ENCODE measurements around the gene BDH1.

DNA sequence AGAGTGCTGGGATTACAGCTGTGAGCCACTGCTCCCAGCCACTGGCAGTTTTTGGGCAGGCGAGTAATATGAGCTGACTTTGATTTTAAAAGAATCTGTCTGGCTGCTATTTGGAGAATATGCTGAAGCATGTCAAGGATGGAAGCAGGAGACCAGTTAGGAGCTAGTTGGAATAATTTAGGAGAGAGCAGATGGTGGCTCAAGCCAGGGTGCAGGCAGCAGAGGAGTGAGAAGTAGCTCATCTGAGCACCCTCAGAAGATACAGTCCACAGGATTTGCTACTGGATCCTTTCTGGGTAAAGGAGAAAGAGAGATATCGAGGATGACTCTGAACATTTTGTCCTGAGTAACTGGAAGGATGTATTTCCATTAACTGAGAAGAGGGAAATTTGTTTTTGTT is 30.4 kb upstream of the BDH1 start:
- TF ChIP-seq, protein P1, sequence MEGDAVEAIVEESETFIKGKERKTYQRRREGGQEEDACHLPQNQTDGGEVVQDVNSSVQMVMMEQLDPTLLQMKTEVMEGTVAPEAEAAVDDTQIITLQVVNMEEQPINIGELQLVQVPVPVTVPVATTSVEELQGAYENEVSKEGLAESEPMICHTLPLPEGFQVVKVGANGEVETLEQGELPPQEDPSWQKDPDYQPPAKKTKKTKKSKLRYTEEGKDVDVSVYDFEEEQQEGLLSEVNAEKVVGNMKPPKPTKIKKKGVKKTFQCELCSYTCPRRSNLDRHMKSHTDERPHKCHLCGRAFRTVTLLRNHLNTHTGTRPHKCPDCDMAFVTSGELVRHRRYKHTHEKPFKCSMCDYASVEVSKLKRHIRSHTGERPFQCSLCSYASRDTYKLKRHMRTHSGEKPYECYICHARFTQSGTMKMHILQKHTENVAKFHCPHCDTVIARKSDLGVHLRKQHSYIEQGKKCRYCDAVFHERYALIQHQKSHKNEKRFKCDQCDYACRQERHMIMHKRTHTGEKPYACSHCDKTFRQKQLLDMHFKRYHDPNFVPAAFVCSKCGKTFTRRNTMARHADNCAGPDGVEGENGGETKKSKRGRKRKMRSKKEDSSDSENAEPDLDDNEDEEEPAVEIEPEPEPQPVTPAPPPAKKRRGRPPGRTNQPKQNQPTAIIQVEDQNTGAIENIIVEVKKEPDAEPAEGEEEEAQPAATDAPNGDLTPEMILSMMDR (IDR thresholded peaks at IDR 0.05), result no peak
- no peak for TF ChIP-seq POLR2A (IDR thresholded peaks at IDR 0.05)

Data from testis (tissue), 2 donors.